ENCODE data around the gene IL18R1.

- no peak for TF ChIP-seq CTCF (IDR thresholded peaks at IDR 0.05)
- no peak for TF ChIP-seq POLR2A (IDR thresholded peaks at IDR 0.05)
Measured at GRCh38 chr2:102369866-102370265, 14.3 kb downstream of the IL18R1 start.
